Measurements from ENCODE around the gene SKIDA1. TPM values are rescaled to one million over a fixed set of nuclear protein-coding genes. Genes with fewer than 3 reads are reported as not detected.
A peak's percentile ranks its signal among the peaks of the same experiment; 100 is the strongest.

Gene SKIDA1
- total RNA-seq, 1 experiment from 2014 or later = 9.3 TPM

- H3K9me3 ChIP-seq (ENCODE audit: control insufficient read depth, insufficient read depth, low read depth, low read length) = no peaks in the 10 kb centered on the region
- peaks cover 32% of the 10 kb centered on the region for H3K4me1 ChIP-seq (ENCODE audit: control insufficient read depth, insufficient read depth, low read length)
- ATAC-seq (no peak), DNase-seq (ENCODE audit: low read depth, low spot score) (no peak)
- peak overlapping the region; percentile 89 for H3K27ac ChIP-seq (ENCODE audit: low read length)
- in situ Hi-C loops (cut with HindIII; ENCODE audit: low pct_unique_long_range_greater_than_20kb, low sequenced_read_pairs) = no loop called here
- TF ChIP-seq REST (IDR thresholded peaks at IDR 0.05; ENCODE audit: insufficient read depth in 1 of 2, low read depth in 2 of 2, low read length in 1 of 2) = no peak
- BruUV-seq (replicated peaks) = no TSS peak
- ChIA-PET POLR2A (interaction anchor here (0.5 to 0.6 kb wide), 2 partner anchors 10 to 388 kb away, joined by 4 read pairs; no protein-coding TSS in a partner anchor), CTCF (no interaction called here)
- no peaks in the 10 kb centered on the region for H3K36me3 ChIP-seq (ENCODE audit: control insufficient read depth, insufficient read depth, low read length)
- no peak overlapping the region for H3K4me3 ChIP-seq (ENCODE audit: low read depth in 2 of 2, low read length in 2 of 2)
- H3K27me3 ChIP-seq (ENCODE audit: control insufficient read depth, insufficient read depth, low read length) = no peaks in the 10 kb centered on the region
- intact Hi-C loops (cut with micrococcal nuclease; ENCODE audit: unreplicated experiment) = loop anchor here (10.0 kb wide), 1 partner anchor 347 kb away; no protein-coding TSS in a partner anchor
Observed at GRCh38 chr10:21521751-21522533, 3.5 kb downstream of the SKIDA1 start.

GRCh38 chr10:21520949-21521348, 4.5 kb downstream of the SKIDA1 start:
- Histone ChIP-seq H3K36me3 (ENCODE audit: control insufficient read depth, insufficient read depth, low read length) (no peaks in the 10 kb centered on the region), H3K4me3 (ENCODE audit: low read depth in 2 of 2, low read length in 2 of 2) (no peak overlapping the region), H3K27ac (ENCODE audit: low read length) (peak overlapping the region; percentile 84), H3K27me3 (ENCODE audit: control insufficient read depth, insufficient read depth, low read length) (no peaks in the 10 kb centered on the region), H3K4me1 (ENCODE audit: control insufficient read depth, insufficient read depth, low read length) (peaks cover 32% of the 10 kb centered on the region), H3K9me3 (ENCODE audit: control insufficient read depth, insufficient read depth, low read depth, low read length) (no peaks in the 10 kb centered on the region)
- in situ Hi-C loops (cut with HindIII; ENCODE audit: low pct_unique_long_range_greater_than_20kb, low sequenced_read_pairs) = no loop called here
- ChIA-PET CTCF (no interaction called here), POLR2A (interaction anchor here (0.9 kb wide), 1 partner anchor 9 kb away, joined by 3 read pairs; no protein-coding TSS in a partner anchor)
- ATAC-seq (no peak), DNase-seq (ENCODE audit: low read depth, low spot score) (no peak)
- intact Hi-C loops (cut with micrococcal nuclease; ENCODE audit: unreplicated experiment) = loop anchor here (10.0 kb wide), 1 partner anchor 346 kb away; no protein-coding TSS in a partner anchor
- TF ChIP-seq CTCF (IDR thresholded peaks at IDR 0.05) (no peak), REST (IDR thresholded peaks at IDR 0.05; ENCODE audit: insufficient read depth in 1 of 2, low read depth in 2 of 2, low read length in 1 of 2) (no peak), SIN3A (IDR thresholded peaks at IDR 0.05; ENCODE audit: borderline replicate concordance, insufficient read depth, low read depth, low read length) (no peak), TCF7L2 (IDR thresholded peaks at IDR 0.05; ENCODE audit: low read depth, low read length) (no peak), POLR2AphosphoS5 (IDR thresholded peaks at IDR 0.05; ENCODE audit: low read depth, low read length) (no peak)
- BruUV-seq (replicated peaks) = no TSS peak
